Measurements from ENCODE around the gene SPATA33.
"Not testable (repeated sequence)": the region's sequence is repeated elsewhere in the genome, so short reads cannot be mapped to it uniquely, and the experiment has no call there.

SPATA33 gene

DNA sequence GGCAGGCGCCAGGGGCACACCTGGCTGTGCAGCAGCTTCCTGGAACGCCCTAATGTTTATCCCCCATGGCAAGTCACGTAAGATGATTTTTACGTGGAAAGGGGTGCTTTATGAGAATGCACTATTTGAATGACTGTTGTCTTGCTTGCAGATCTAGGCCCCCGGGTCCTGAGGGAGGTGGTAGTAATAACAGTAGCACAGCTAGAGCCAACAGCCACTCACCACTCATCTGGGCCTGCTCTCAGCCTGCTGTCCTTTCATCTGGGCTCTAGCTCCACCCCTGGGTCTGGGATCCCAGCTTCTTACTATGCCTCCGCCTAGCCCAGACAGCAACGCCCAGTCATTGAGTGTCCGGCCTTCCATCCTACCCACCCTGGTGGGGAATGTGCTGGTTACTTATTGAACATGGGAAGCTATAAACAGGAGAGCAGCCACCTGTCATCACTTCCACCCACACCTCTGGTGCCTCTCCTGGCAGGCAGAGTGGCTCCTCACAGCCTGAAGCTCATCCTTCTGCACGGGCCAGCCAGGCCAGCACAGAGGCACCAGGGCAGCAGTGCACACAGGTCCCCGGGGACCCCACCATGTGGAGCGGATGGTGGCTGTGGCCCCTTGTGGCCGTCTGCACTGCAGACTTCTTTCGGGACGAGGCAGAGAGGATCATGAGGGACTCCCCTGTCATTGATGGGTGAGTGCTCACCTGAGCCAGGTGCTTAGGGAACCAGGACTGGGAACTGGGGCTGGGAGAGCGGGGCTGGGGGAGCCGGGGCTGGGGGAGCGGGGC lies 27.6 kb upstream of the SPATA33 start:
- DNase-seq, result no peak

DNA sequence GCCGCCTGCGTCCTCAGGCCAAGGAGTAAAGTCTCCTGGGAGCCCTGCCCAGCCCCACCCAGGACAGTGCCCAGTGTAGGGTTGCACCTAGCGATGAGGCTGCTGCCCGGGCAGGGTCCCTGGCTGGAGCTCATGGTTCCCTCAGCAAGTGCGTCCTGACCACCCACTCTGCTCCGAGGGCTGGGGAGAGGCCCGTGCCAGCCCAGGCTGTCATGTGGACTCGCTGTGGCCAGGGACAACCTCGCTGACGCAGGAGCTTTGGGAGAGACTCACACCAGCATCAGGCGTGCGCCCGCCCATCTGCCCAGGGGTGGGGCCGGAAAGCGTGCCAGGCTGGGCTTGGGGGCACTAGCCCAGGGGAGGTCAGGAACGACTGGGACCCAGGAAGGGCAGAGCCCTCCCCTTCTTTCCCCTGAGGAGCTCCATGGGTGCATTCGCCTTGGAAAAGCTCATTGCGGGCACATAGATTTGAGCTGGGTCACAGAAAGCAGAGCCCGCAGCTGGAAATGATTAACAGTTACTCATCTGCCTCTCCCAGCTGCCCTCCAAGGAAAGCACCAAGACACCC lies 24.5 kb upstream of the SPATA33 start:
- DNase-seq, result peak in 1 of 3 experiments; percentile 5

DNA sequence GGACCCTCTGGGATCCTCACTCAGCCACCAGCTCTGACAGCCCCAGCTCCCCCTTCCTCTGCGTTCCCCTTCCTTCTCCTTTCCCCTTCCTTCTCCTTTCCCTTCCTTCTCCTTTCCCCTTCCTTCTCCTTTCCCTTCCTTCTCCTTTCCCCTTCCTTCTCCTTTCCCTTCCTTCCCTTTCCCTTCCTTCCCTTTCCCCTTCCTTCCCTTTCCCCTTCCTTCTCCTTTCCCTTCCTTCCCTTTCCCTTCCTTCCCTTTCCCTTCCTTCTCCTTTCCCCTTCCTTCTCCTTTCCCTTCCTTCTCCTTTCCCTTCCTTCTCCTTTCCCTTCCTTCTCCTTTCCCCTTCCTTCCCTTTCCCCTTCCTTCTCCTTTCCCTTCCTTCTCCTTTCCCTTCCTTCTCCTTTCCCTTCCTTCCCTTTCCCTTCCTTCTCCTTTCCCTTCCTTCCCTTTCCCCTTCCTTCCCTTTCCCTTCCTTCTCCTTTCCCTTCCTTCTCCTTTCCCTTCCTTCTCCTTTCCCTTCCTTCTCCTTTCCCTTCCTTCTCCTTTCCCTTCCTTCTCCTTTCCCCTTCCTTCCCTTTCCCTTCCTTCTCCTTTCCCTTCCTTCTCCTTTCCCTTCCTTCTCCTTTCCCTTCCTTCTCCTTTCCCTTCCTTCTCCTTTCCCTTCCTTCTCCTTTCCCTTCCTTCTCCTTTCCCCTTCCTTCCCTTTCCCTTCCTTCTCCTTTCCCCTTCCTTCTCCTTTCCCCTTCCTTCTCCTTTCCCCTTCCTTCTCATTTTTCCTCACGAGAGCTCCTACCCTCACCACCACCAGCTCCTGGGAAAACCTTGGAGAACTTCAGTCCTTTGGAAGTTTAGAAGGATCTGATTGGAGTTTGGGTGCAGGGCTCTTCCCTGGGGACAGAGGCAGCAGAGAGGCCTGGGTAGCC lies 22.9 kb upstream of the SPATA33 start:
- DNase-seq, result not testable (repeated sequence)

DNA sequence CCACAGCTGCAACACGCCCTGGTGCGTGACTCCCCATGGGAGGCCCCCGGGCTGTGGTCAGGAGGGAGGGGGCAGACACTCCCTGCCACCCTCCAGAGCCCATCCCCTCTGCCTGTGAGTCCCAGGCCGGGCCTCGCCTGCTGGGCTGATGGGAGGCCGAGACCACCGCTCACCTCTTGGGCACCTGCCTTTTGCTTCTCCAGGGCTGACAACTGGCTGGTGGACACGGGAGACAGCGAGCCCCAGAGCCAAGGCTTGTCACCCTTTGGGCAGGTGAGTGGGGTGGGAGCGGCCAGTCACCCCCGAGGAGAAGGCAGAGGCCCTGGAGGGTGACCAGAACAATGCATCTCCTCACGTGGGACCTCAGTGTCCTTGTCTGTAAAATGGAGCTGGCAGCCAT lies 21.0 kb upstream of the SPATA33 start:
- DNase-seq, result no peak

DNA sequence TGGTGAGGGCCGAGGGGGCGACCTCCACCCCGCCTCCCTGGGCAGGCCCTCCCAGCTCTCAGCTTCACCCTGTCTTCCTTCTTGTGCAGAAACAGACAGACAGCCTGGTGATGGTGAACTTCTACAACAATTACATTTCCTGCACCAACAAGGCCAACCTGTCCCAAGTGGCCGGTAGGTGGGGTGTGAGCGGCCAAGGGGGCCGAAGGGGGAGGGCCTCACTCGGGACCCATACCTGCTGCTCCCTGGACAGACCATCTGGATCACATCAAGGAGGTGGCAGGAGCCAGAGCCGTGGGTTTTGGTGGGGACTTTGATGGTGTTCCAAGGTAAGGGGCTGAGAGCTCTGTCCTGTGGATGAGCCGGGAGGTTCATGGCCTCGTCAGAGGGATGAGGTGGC lies 20.3 kb upstream of the SPATA33 start:
- DNase-seq, result no peak

DNA sequence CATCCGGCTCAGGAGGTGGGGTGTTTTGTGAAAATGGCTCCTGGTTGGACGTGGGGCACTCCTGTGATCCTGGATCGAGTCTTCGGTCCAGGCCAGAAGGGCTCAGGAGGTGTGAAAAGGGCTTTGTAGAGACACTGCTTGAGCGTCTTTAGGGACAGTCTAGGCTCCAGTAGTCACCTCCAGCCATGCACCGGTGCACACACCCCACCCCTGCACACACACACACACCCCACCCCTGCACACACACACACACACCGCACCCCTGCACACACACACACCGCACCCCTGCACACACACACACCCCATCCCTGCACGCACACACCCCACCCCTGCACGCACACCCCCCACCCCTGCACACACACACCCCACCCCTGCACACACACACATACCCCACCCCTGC lies 19.2 kb upstream of the SPATA33 start:
- no peak for DNase-seq

DNA sequence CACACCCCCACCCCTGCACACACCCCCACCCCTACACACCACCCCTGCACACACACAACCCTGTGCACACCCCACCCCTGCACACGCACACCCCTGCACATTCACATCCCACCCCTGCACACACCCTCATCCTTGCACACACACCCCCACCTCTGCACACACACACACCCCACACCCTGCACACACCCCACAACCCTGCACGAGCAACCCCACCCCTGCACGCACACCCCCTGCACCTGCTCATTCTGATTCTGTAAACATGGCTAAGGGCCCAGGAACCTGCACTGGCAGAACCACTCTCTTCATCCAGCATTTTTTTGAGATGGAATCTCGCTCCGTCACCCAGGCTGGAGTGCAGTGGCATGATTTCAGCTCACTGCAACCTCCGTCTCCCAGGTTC lies 18.3 kb upstream of the SPATA33 start:
- DNase-seq, result no peak

DNA sequence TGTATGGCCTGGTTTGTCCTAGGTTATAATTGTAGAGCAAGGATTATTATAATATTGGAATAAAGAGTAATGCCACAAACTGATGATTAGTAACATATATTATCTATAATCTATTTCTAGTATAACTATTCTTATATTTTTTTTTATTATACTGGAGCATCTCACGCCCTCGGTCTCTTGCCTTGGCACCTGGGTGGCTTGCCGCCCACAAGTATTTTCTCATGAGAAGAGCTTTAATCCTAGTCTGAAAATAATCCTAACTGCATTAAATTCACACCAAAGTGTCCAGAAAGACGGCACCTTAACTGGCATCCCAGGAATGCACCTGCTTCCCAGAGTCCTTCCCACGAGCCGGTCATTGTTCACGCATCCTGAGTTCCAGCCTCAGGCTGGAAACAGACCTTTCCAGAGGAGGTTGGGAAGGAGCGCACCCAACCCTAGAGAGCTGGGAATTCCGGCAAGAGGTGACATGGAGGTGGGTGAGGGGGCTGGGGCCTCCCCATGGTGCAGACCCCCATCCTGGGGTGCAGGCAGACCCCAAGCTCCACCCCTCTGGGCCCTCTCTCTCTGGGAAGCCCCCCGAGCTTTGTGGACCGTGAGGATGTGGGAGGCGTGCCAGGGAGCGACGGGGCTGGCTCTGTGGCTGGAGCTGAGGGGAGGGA lies 16.0 kb upstream of the SPATA33 start:
- no peak for DNase-seq

DNA sequence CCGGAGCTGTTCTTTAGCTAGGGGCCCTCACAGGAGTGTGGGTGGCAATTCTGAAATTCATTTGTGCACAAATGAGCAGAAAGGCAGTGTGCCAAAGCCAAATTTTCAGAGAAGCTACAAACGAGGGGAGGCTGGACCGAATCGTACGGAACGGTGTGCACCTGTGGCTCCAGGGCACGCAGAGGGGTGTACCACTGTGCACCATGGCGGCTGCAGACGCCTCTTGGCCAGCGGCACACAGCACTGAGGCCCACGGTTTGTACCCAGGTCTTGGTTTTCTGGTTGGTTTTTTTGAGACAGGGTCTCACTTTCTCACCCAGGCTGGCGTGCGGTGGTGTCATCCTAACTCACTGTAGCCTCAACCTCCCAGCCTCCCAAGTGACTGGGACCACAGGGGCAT lies 15.1 kb upstream of the SPATA33 start:
- no peak for DNase-seq

DNA sequence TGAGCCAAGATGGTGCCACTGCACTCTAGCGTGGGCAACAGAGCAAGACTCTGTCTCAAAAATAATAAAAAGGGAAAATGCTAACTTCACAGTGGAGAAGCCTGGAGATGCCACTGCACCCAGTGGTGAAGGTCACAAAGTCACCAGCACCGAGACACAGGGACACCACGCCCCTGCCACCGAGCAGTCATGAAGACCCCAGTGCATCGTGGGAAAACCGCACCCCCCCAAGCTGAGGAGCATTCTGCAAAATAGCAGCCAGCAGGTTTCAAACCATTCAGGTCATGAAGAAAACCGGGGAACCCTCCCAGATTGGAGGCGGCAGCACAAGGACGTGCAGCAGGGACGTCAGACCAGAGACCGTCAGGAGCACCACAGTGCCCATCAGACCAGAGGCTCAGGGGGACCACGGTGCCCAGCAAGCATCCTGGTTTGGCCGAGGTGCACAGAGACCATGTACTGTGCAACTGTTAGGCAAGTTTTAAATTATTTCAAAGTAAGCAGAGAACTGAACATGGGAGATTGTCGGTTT lies 13.8 kb upstream of the SPATA33 start:
- DNase-seq, result no peak

DNA sequence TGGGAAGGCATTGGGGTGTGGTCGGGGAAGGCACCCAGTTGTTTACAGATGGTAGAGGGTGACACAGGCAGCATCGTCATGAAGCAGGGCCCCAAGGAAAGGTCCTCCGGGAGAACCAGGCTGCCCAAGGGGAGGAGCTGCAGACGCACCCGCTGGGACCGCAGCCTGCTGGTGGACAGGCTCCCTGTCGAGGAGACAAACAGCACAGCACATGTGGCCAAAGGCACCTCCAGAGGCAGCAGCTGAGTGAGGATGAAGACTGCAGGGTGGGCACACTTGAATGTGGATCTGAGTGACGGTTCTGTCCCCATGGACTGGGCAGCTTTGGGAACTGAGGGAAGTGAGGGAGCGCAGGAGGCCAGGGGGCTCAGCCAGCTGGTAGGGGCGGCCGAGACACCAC lies 12.5 kb upstream of the SPATA33 start:
- DNase-seq, result no peak

DNA sequence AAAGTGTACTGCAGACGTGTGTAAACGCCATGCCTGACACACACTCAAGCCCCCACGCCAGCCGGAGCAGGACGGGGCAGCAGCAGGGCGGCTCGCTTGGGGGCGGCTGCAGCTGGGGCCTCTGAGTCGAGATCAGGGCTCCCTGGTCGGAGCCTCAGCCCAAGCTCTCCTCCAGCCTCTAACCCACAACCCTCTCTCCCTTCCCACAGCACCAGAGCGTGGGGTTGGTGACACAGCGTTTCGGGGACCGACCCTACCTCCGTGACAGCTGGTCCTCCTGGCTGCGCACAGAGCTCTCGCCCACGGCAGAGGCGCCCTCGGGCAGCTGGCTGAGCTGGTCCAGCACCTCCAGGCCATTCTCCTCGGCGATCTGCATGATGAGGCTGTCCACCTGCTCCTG lies 11.4 kb upstream of the SPATA33 start:
- no peak for DNase-seq

DNA sequence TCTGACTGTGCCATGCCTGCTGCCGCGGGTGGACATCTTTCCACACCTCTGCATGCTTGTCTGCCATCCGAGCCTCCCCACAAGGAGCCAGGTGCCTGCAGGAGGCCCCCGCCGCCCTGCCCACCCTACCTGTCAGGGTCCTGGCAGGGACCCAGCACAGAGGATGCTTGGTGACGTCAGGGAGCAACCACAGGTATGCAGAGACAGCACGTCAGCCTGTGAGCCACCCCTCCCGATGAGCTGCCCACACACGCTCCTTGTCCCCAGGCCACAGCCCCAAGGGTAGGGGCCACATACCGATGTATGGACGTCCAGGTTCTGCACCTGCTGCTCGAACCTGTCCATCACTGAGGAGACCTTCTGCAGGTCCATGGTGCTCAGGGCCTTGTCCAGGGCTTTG lies 10.7 kb upstream of the SPATA33 start:
- no peak for DNase-seq

DNA sequence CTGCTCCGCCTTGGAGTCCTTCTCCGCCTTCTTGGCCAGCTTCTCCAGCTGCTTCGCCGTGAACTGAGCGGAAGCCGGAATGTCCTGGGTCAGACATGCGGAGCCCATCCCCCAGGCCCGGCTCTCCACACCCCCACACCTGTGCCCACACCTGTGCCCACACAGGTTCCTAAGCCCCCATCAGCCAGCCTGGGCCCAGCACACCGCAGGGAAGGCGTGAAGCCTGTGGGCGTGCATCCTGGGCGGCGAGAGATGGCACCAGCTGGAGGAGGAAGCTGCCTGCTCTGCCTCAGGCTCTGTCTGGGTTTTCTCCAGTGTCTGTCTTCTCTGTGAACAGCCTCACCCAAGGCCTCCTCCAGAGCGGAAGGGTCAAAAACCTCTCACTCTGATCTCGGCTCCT lies 6.1 kb upstream of the SPATA33 start:
- DNase-seq, result no peak

DNA sequence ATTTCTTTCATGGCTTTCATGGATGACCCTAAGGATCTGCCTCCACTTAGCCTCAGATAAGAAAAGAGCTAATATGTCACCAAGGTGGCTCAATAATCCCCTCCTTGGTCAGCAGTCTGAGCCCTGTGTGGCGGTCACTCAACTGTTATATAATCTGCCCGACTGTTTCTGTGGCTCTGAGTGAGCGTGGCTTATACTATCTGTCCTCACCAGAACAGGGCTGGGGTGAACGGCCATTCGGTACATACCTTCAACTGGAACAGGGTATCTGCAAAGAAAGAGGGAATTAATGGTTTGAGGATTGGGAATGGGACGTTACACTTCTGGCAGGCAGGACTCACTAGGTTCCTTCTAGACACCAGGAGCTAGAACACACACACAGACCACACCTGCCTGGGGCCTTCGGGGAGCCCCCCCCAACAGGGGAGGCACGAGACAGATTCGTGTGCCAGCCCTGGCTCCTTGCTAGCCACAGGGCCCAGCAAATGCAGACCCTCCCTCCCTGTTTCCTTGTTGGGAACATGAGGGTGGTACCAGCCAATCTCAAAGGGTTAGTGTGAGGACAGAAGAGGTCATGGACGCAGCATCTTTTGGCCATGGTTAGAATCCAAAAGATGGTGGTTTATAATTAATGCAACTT lies 3.9 kb upstream of the SPATA33 start:
- no peak for DNase-seq

DNA sequence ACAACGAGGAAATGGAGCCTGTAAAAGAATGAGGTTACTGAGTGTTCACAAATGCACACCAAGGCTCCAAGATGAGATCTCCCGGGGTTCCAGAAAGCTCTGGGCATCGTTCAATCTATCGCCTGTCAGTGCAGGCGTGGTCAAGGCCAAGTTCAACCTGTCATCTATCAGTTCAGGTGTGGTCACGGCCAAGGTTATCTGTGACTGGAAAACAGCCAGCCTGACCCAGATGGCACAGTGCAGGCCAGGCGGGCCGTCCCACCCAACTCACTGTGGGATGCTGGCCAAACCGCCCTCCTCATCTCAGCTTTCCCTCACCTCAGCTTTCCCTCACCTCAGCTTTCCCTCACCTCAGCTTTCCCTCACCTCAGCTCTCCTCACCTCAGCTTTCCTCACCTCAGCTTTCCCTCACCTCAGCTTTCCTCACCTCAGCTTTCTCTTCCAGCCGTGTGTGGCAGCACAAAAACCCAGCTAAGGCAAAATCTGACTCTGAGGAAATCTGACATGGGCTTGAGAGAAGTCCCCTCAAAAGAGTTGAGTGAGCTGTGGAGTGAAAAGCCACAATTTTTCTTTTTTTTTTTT lies 2.5 kb upstream of the SPATA33 start:
- no peak for DNase-seq

DNA sequence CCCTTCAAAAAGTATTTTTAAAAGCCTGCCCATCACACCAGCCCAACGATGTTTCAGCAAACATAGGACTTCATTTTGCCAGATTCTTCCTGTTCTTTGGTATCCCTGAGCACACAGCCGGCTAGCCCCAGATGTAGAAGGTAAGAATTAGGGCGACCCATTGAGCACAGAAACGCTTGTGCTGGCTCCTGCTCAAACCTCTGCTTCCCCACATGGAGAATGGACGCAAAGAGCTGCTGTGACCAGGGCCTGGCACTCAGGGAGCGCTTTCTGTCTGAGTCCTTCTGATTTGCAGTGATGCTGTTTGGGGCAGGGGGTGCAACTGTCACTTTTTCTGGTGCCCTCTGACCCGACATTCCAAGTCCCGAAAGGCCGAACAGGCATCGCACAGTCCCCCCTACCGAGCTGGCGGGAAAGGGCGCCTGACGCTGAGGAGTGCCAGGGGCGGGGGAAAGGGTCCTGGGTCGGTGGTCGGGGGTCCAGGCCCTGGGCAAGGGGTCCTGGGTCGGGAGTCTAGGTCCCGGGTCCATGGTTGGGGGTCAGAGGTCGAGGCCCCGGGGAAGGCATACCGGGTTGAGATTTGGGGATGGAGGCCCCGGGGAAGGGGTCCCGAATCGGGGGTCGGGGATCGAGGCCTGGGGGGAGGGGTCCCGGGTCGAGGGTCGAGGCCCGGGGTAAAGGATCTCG lies 1.1 kb upstream of the SPATA33 start:
- no peak for DNase-seq

DNA sequence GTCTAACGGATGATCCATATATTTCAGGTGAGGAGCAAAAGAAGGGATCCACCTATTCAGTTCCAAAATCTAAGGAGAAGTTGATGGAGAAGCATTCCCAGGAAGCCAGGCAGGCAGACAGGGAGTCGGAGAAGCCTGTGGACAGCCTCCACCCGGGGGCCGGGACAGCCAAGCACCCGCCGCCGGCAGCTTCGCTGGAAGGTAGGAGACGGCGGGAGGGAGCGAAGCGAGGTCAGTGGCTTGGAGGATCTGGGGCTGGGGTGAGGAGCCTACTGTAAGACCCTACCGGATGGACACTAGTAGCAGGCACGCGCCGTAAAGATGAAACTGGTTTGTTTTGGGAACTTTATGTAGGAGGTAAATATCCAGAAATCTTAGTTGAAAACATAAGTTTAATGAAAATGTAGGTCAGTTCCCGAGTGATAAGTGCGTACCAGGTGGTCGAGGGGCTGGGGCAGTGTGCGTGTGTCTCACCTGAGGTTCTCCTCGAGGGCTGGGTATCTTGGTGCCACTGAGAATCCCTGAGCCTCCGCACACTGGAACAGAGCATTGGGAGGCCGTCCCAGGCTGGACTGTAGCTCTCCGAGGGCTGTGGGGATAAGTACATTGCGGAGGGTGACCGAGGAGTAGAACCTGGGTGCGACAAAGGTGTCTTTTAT lies 714 bp downstream of the SPATA33 start:
- peak in 1 of 3 experiments; percentile 40 for DNase-seq

DNA sequence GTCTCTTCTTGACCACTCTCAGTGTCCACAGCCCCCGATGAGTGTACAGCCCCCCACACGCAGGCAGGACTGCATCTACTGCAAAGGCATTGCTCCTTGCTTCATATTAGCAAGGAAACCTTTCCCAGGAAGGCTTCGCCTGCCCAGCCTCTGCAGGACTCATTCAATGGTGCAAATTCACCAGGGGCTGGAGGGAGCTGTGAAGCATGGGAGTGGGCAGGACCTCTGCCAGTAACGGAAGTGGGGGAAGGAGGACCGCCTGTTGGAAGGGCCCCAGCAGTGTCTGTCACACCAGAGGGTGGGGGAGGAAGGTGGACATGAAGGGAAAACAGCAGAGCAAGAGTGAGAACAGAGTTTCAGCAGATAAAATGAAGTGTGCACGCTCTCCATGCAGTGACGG lies 2.5 kb downstream of the SPATA33 start:
- no peak for DNase-seq

DNA sequence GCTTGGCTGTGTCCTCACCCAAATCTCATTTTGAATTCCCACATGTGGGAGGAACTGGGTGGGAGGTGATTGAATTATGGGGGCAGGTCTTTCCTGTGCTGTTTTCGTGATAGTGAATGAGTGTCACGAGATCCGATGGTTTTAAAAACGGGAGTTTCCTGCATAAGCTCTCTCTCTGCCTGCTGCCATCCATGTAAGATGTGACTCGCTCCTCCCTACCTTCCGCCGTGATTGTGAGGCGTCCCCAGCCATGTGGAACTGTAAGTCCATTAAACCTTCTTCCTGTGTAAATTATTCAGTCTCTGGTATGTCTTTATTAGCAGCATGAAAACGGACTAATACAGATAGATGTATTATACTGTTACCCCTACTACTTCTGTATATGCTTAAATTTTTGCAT lies 3.6 kb downstream of the SPATA33 start:
- DNase-seq, result no peak

DNA sequence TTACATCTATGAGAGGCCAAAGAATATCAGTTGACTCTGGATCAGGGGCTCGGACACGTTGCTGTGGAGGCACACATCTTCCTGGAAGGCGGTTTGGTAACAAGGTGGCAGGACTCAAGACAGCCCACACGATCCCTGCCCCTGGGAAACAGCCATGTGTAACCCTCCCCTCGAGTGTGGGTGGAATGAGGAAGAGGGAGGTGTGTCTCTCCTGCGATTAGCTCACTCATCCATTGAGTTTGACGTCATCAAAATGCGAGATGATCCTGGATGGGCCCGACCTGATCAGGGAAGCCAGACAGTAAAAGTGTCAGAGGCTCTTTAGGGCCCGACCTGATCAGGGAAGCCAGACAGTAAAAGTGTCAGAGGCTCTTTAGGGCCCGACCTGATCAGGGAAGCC lies 6.6 kb downstream of the SPATA33 start:
- DNase-seq, result not testable (repeated sequence)

Data from NCI-H1417 (cell line).